ENCODE results near the gene LRRC4.

The LRRC4 gene

GRCh38 chr7:128040205-128040604 lies 9.0 kb upstream of the LRRC4 start:
- Histone ChIP-seq H4K91ac (ENCODE audit: low read length) (no peak overlapping the region), H3K9me3 (ENCODE audit: control insufficient read depth, low read length) (no peaks in the 10 kb centered on the region), H4K8ac (ENCODE audit: low read length) (no peak overlapping the region), H2BK15ac (ENCODE audit: low read depth, poor library complexity, severe bottlenecking) (no peak overlapping the region), H2AFZ (ENCODE audit: low read depth, low read length) (no peak overlapping the region), H3K23ac (ENCODE audit: low read length in 2 of 2) (no peak overlapping the region), H3K27me3 (ENCODE audit: control insufficient read depth in 1 of 2, insufficient read depth in 1 of 2, low read length in 2 of 2) (no peaks in the 10 kb centered on the region), H3K36me3 (ENCODE audit: control insufficient read depth in 1 of 2, insufficient read depth in 2 of 2, low read depth in 1 of 2, low read length in 2 of 2) (peaks cover 4 to 6% of the 10 kb centered on the region in 2 experiments), H3K18ac (ENCODE audit: low read depth in 1 of 2, low read length in 2 of 2) (no peak overlapping the region), H3K4me1 (ENCODE audit: control insufficient read depth, insufficient read depth, low read depth, low read length) (no peaks in the 10 kb centered on the region), H3K14ac (ENCODE audit: low read length in 2 of 2) (no peak overlapping the region), H3K27ac (ENCODE audit: low read length, poor library complexity, severe bottlenecking) (no peak overlapping the region), H2BK120ac (ENCODE audit: low read depth, low read length) (no peak overlapping the region), H3K9ac (ENCODE audit: low read length) (no peak overlapping the region), H3K79me1 (replicated peaks; ENCODE audit: low read length, poor library complexity, severe bottlenecking) (peaks cover 39% of the 10 kb centered on the region), H2BK12ac (ENCODE audit: low read length in 2 of 2) (no peak overlapping the region), H2AK5ac (ENCODE audit: low read length, severe bottlenecking) (no peak overlapping the region), H2BK5ac (ENCODE audit: low read depth, low read length, poor library complexity, severe bottlenecking) (no peak overlapping the region), H3K4me2 (ENCODE audit: low read length, poor library complexity, severe bottlenecking) (no peak overlapping the region), H3K4ac (ENCODE audit: low read depth in 1 of 2, low read length in 2 of 2) (no peak overlapping the region), H3K4me3 (ENCODE audit: insufficient read depth in 1 of 2, low read depth in 1 of 2, low read length in 2 of 2) (no peak overlapping the region)
- 79% methylated on average over 2 of the region's 3 CpGs for WGBS
- no peak for DNase-seq

DNA sequence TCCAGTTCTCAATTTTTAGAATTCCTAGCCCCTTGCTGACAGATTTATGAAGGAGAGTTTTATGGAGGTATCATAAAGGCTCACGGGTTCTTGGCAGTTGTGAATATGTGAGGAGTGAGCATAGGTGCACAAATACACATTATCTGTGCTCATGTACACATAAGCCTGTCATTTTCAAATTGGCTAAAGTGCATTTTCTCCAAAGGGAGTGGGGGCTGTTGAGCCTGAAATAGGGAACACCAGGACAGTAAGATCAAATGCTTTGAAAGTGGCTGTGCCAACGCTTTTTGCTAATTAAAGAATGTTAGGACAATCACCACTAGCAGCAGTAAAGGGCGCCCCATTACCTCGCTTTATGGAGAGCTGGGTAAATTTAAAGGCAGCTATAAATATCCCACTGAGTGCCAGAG lies 8.3 kb upstream of the LRRC4 start:
- H3K4me3 ChIP-seq (ENCODE audit: insufficient read depth in 1 of 2, low read depth in 1 of 2, low read length in 2 of 2), result no peak overlapping the region
- H3K4me1 ChIP-seq (ENCODE audit: control insufficient read depth, insufficient read depth, low read depth, low read length), result no peaks in the 10 kb centered on the region
- H4K8ac ChIP-seq (ENCODE audit: low read length), result no peak overlapping the region
- no peak overlapping the region for H2BK120ac ChIP-seq (ENCODE audit: low read depth, low read length)
- H3K27me3 ChIP-seq (ENCODE audit: control insufficient read depth in 1 of 2, insufficient read depth in 1 of 2, low read length in 2 of 2), result no peaks in the 10 kb centered on the region
- H3K27ac ChIP-seq (ENCODE audit: low read length, poor library complexity, severe bottlenecking), result no peak overlapping the region
- no peak overlapping the region for H3K4me2 ChIP-seq (ENCODE audit: low read length, poor library complexity, severe bottlenecking)
- H3K36me3 ChIP-seq (ENCODE audit: control insufficient read depth in 1 of 2, insufficient read depth in 2 of 2, low read depth in 1 of 2, low read length in 2 of 2), result peaks cover 4 to 6% of the 10 kb centered on the region in 2 experiments
- no peak overlapping the region for H2AFZ ChIP-seq (ENCODE audit: low read depth, low read length)
- WGBS, result 86% methylated on average over 3 of the region's 4 CpGs
- DNase-seq, result no peak
- H3K18ac ChIP-seq (ENCODE audit: low read depth in 1 of 2, low read length in 2 of 2), result no peak overlapping the region
- H3K14ac ChIP-seq (ENCODE audit: low read length in 2 of 2), result no peak overlapping the region
- no peak overlapping the region for H2BK5ac ChIP-seq (ENCODE audit: low read depth, low read length, poor library complexity, severe bottlenecking)
- no peak overlapping the region for H3K4ac ChIP-seq (ENCODE audit: low read depth in 1 of 2, low read length in 2 of 2)
- no peak overlapping the region for H2BK12ac ChIP-seq (ENCODE audit: low read length in 2 of 2)
- no peaks in the 10 kb centered on the region for H3K9me3 ChIP-seq (ENCODE audit: control insufficient read depth, low read length)
- H3K79me1 ChIP-seq (replicated peaks; ENCODE audit: low read length, poor library complexity, severe bottlenecking), result peaks cover 38% of the 10 kb centered on the region
- H2BK15ac ChIP-seq (ENCODE audit: low read depth, poor library complexity, severe bottlenecking), result no peak overlapping the region
- H2AK5ac ChIP-seq (ENCODE audit: low read length, severe bottlenecking), result no peak overlapping the region
- no peak overlapping the region for H3K23ac ChIP-seq (ENCODE audit: low read length in 2 of 2)
- H3K9ac ChIP-seq (ENCODE audit: low read length), result no peak overlapping the region
- no peak overlapping the region for H4K91ac ChIP-seq (ENCODE audit: low read length)

DNA sequence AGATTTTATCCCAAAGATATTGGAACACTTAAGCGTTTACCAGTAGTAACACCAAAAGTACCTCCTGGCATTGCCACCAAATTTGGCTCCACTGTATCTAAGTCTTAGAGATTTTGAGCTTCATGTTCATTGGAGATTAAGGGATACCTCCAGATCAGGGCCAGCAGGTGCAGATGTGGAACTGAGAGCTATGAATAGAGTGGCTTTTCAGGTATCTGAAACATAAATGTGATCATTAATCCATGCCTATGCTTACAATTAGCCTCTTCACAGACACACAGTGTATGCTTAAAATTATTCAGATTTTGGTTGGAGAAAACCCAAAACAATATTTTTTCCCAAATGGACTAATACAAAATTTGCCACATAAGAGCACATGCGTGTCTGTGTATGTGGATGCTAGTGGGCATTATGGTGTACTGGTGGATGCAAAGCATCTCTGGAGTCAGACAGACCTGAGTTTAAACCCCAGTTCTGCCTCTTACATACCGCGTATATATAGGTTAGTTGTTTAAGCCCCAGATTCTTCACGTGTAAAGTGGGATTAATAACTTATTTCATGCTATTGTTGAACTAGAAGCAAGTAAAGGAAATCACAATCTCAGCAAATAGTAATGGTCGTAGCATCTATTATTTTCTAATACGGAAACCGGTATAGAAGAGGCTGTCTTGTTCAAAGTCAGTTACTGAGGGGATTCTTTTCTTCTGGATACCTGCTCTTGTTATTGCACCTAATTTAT lies 6.8 kb upstream of the LRRC4 start:
- no peak overlapping the region for H3K18ac ChIP-seq (ENCODE audit: low read depth in 1 of 2, low read length in 2 of 2)
- 95% methylated on average over 8 of the region's 8 CpGs for WGBS
- H3K4me2 ChIP-seq (ENCODE audit: low read length, poor library complexity, severe bottlenecking), result no peak overlapping the region
- H3K14ac ChIP-seq (ENCODE audit: low read length in 2 of 2), result no peak overlapping the region
- no peak overlapping the region for H3K23ac ChIP-seq (ENCODE audit: low read length in 2 of 2)
- no peaks in the 10 kb centered on the region for H3K4me1 ChIP-seq (ENCODE audit: control insufficient read depth, insufficient read depth, low read depth, low read length)
- H3K36me3 ChIP-seq (ENCODE audit: control insufficient read depth in 1 of 2, insufficient read depth in 2 of 2, low read depth in 1 of 2, low read length in 2 of 2), result peaks cover 6 to 8% of the 10 kb centered on the region in 2 experiments
- H3K4me3 ChIP-seq (ENCODE audit: insufficient read depth in 1 of 2, low read depth in 1 of 2, low read length in 2 of 2), result no peak overlapping the region
- H2BK15ac ChIP-seq (ENCODE audit: low read depth, poor library complexity, severe bottlenecking), result no peak overlapping the region
- H2BK12ac ChIP-seq (ENCODE audit: low read length in 2 of 2), result no peak overlapping the region
- H2AK5ac ChIP-seq (ENCODE audit: low read length, severe bottlenecking), result no peak overlapping the region
- no peak overlapping the region for H4K91ac ChIP-seq (ENCODE audit: low read length)
- peaks cover 40% of the 10 kb centered on the region for H3K79me1 ChIP-seq (replicated peaks; ENCODE audit: low read length, poor library complexity, severe bottlenecking)
- DNase-seq, result no peak
- H3K9me3 ChIP-seq (ENCODE audit: control insufficient read depth, low read length), result no peaks in the 10 kb centered on the region
- H3K9ac ChIP-seq (ENCODE audit: low read length), result no peak overlapping the region
- H3K27ac ChIP-seq (ENCODE audit: low read length, poor library complexity, severe bottlenecking), result no peak overlapping the region
- no peak overlapping the region for H4K8ac ChIP-seq (ENCODE audit: low read length)
- no peak overlapping the region for H2BK5ac ChIP-seq (ENCODE audit: low read depth, low read length, poor library complexity, severe bottlenecking)
- no peak overlapping the region for H2BK120ac ChIP-seq (ENCODE audit: low read depth, low read length)
- H2AFZ ChIP-seq (ENCODE audit: low read depth, low read length), result no peak overlapping the region
- H3K4ac ChIP-seq (ENCODE audit: low read depth in 1 of 2, low read length in 2 of 2), result no peak overlapping the region
- H3K27me3 ChIP-seq (ENCODE audit: control insufficient read depth in 1 of 2, insufficient read depth in 1 of 2, low read length in 2 of 2), result peaks cover 0 to 6% of the 10 kb centered on the region in 2 experiments

DNA sequence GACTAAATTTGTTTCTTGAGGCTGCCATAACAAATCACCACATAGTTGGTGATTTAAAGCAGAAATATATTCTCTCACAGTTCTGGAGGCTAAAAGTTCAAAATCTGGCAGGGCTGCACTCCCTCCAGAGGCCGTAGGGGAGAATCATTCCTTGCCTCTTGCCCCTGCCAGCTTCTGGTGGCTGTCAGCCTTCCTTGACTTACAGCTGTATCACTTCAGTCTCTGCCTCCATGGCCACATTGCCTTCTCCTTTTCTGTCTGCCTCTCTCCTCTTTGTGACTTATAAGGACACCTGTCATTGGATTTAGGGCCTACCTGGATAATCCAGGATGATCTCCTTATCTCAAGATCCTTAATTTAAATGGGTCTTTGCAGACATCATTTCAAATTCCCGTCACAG lies 5.8 kb upstream of the LRRC4 start:
- Histone ChIP-seq H3K27me3 (ENCODE audit: control insufficient read depth in 1 of 2, insufficient read depth in 1 of 2, low read length in 2 of 2) (peaks cover 0 to 11% of the 10 kb centered on the region in 2 experiments), H2AFZ (ENCODE audit: low read depth, low read length) (no peak overlapping the region), H2BK12ac (ENCODE audit: low read length in 2 of 2) (no peak overlapping the region), H3K4me1 (ENCODE audit: control insufficient read depth, insufficient read depth, low read depth, low read length) (peaks cover 6% of the 10 kb centered on the region), H3K18ac (ENCODE audit: low read depth in 1 of 2, low read length in 2 of 2) (no peak overlapping the region), H3K14ac (ENCODE audit: low read length in 2 of 2) (no peak overlapping the region), H3K79me1 (replicated peaks; ENCODE audit: low read length, poor library complexity, severe bottlenecking) (peaks cover 41% of the 10 kb centered on the region), H4K91ac (ENCODE audit: low read length) (no peak overlapping the region), H2BK120ac (ENCODE audit: low read depth, low read length) (no peak overlapping the region), H3K36me3 (ENCODE audit: control insufficient read depth in 1 of 2, insufficient read depth in 2 of 2, low read depth in 1 of 2, low read length in 2 of 2) (peaks cover 0 to 4% of the 10 kb centered on the region in 2 experiments), H3K27ac (ENCODE audit: low read length, poor library complexity, severe bottlenecking) (no peak overlapping the region), H2BK15ac (ENCODE audit: low read depth, poor library complexity, severe bottlenecking) (no peak overlapping the region), H3K9me3 (ENCODE audit: control insufficient read depth, low read length) (no peaks in the 10 kb centered on the region), H4K8ac (ENCODE audit: low read length) (no peak overlapping the region), H3K4me3 (ENCODE audit: insufficient read depth in 1 of 2, low read depth in 1 of 2, low read length in 2 of 2) (no peak overlapping the region), H3K4ac (ENCODE audit: low read depth in 1 of 2, low read length in 2 of 2) (no peak overlapping the region), H2AK5ac (ENCODE audit: low read length, severe bottlenecking) (no peak overlapping the region), H3K4me2 (ENCODE audit: low read length, poor library complexity, severe bottlenecking) (no peak overlapping the region), H3K23ac (ENCODE audit: low read length in 2 of 2) (no peak overlapping the region), H2BK5ac (ENCODE audit: low read depth, low read length, poor library complexity, severe bottlenecking) (no peak overlapping the region), H3K9ac (ENCODE audit: low read length) (no peak overlapping the region)
- WGBS, result 95% methylated on average over 2 of the region's 2 CpGs
- DNase-seq, result no peak

All from mesenchymal stem cell (in vitro differentiated cells and primary cell).